GM21390 (cell line): ENCODE data around the gene NQO1.
"Not testable (repeated sequence)": the region's sequence is repeated elsewhere in the genome, so short reads cannot be mapped to it uniquely, and the experiment has no call there.

Experiments used
- ATAC-seq: cut with Tn5 transposase; IDR thresholded peaks from one replicate; pipeline ENCODE4 v1.9.1; 2021; ENCODE audit not compliant: unreplicated experiment

The NQO1 gene

DNA sequence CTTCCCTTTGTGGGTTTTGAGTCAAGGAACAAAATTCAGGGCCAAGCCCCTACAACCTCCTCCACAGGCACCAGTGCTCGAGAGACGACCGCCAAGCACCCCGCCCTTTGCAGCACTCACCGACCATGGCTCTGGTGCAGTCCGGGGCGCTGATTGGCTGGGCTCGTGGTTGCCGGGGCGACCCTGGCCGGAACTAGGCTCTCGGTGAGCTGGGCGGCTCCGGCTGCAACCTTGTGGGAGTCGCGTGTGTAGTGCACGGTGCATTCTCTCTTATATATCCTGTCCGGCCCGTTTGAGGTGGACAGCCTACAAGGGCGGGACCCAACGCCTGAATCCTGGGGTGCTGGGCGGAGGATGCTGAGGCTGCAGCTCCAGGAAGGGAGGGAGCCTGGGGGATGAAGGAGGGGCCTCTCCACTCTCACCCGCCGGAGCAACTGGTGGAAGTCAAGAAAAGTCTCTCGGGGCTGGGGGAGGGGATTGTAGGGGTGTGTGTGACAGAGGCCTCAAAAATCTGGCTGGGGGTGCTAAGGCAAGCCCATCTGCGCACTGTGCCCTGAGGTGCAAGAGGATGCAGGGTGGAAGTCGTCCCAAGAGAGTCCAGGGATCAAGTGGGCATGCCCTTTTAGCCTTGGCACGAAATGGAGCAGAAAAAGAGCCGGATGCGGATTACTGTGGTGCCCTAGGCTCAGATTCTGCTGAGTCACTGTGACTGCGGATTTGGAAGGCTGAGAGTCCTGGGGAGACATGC, at the start of gene NQO1:
NQO1 (minus strand) TSS at position 248 of the 748 bp plus-strand sequence; CDS start at position 127, 121 bp downstream.
- peak; percentile 98 for ATAC-seq

DNA sequence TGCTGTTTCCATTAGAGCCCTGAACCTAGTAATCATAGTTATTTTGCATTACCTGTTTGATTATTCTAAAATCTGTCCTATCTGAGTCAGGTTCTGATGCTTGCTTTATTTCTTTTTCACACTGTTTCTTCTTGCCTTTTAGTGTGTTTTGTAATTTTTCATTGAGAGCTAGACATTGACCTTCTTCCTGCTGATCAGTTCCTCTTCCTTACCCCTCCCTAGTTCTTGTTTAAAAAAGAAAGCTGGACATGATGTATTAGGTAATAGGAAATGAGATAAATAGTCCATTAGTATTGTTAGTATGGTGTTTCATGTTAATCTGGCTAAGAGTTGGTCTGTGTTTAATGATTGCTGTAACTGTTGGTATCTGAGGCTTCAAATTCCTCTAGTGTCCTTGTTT, 49.2 kb upstream of the NQO1 start:
- ATAC-seq, result no peak

DNA sequence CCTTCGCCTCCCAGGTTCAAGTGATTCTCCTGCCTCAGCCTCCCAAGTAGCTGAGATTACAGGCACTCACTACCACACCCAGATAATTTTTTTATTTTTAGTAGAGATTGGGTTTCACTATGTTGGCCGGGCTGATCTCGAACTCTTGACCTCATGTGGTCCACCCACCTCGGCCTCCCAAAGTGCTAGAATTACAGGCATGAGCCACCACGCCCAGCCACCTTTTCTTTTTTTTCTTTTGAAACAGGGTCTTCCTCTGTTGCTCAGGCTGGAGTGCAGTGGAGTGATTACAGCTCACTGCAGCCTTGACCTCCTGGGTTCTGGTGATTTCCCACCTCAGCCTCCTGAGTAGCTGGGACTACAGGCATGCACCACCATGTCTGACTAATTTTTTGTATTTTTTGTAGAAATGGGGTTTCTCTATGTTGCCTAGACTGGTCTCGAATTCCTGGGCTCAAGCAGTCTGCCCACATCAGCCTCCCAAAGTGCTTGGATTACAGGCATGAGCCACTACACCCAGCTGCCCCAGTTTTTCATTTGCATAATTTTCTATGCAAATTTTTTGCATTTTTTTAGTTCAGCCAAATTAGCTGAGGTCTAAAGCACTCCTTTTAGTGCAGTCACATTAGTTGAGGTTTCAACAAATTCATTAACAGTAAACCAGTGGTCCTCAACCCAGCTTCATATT, 47.0 kb upstream of the NQO1 start:
- ATAC-seq, result peak; percentile 58

DNA sequence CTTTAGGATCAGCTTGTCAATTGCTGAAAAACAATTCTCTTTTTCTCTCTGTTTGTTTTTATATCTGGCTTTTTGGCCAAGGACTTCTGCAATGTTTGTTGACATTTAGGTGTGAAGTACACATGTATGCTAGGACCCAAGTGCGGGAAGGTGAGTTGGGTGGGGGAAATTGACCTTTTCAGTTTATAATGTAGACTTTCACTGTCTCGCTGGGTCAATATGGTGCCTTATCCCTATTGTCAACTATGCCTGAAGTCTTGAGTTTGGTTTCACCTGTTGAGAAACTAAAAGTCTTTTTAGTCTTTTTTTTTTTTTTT, 45.2 kb upstream of the NQO1 start:
- no peak for ATAC-seq

GRCh38 chr16:69769404-69769803, 43.0 kb upstream of the NQO1 start:
- no peak for ATAC-seq

DNA sequence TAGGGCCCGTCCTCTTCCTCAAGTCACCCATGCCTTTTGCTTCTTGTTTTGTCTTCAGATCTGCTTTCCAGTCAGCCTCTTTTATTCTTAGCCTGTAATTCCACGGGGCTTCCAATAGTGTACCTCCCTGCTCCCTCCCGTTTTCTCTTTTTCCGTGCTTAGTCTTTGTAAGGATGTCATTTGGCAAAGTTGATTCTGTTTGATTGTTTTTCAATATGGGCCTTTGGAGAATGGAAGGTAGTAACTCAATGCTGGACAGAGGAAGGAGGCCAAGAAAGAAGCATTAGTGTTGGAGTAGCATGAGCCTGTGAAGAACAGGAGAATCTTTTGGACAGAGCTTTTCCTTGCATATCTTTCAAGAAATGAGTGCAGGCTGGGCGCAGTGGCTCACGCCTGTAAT, 42.3 kb upstream of the NQO1 start:
- ATAC-seq, result no peak

DNA sequence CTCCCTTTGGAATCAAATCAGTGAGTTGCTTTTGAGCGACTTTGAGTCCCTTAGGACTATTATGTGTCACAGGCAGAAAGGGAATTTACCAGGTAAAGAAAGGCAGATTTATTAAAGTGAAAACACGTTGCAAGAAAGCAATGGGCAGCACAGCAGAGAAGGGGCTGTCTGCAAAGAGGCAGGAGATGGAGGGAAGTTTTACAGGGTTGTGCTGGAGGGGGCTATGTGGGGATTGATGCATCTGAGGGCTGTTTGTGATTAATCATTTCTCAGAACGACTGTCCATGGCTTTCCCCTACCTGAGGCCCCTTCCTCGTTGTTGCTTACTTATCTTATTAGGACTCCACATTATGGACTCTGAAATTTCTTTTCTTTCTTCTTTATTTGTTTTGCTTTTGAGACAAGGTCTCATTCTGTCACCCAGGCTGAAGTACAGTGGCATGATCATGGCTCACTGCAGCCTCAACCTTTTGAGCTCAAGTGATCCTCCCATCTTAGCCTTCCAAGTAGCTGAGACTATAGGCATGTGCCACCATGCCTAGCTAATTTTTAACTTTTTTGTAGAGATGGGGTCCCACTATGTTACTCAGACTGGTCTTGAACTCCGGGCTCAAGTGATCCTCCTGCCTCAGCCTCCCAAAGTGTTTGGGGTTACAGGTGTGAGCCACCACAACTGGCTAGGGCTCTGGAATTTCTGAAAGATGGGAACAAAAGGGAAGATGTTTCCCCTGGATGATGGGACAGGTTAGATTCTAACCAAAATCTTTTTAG, 41.3 kb upstream of the NQO1 start:
- no peak for ATAC-seq

DNA sequence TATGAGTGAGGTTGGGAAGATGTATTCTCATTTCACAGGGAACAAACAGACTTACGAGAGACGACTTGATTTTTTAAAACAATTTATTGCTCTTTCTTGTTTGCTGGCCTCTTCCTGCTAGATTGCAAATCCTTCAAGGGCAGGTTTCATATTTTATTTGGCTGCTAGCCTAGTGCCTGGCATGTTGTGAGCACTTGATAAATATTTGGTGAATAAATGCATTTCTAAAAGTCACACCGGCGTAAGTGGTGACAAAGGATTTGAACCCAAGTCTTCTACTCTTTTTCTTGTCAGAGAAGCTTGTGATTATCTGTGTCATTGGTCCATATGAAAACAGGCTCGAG, 37.2 kb upstream of the NQO1 start:
- no peak for ATAC-seq

- peak; percentile 4 for ATAC-seq
Observed at GRCh38 chr16:69762814-69763598, 36.6 kb upstream of the NQO1 start.

DNA sequence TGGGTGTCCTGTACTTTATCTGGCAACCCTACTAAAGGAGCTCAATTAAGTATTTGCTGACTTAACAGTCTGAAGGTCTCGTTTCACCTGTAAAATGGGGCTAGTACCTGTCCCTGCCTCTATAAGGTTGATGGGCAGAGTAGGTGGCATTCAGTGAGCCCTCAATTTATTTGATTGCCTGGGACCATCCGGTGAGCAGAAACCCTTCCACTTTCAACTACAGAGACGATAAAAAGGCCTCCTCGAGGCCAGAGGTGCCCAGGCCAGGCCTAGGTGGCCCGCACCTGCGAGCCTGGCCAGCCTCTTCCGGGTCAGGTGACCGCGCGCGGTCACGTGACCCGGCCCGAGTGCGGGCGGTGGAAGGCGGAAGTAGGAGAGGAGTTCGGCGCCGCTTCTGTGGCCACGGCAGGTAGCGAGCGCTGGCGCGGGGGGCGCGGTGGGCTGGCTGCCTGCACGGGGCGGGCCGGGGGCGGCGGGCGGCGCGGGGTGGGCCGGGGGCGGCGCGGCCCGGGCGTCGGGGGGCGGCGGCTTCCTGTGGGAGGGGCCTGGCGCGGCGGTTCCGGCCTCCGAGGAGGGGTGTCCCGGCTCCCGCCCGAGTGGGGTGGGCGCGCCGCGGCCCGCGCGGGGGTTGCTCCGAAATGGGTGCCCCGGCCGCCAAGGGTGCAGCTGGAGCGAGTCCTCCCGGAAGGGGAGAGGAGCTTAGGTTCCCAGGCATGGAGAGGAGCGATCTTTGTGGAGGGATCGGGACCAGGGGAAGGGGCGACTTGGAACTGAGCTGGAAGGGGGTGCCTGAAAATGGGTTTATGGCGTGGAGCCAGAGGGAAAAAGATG, 35.8 kb upstream of the NQO1 start, which contains the start of gene WWP2:
WWP2 (plus strand) TSS at position 350 of the 831 bp plus-strand sequence. CDS start 24,679 bp downstream, outside the sequence.
- ATAC-seq, result peak; percentile 76

DNA sequence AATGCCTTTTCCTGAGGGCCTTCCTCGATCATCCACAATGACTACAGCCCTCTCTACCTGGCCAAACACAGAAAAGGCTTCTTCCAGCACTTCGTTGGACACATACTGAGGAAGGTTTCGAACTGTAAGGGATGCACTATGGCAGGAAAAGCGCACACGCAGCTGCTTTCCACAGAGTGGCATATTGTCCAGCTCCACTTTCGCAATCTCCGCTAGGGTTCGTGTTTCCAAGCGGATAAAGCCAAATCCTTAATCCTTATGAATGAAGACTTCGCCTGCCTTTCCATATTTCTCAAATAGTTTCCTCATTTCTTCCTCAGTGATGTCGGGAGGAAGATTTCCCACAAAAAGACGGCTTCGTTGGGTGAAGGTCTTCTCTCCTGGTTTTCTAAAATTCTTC, 31.0 kb upstream of the NQO1 start:
- ATAC-seq, result not testable (repeated sequence)

DNA sequence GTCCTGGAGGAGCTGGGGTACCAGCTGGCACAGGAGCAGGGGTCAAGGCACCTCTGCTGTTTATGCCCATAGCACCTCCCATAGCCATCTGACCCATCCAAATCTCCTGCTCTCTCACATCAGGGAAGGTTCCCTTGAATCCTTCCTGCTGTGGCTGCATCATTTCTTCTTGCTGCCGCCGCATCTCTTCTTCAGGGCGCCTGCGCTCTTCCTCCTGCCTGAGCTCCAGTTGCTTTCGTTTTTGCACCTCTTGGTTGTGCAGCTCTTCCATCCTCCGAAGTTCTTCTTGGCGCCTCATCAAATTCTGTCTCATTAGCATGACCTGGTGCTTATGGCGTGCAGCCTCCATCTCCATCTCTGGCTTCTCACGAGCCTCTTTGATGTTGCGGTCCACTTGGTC, 30.3 kb upstream of the NQO1 start:
- no peak for ATAC-seq

- peak; percentile 90 for ATAC-seq
Observed at GRCh38 chr16:69754469-69755310, 28.3 kb upstream of the NQO1 start, which contains the start of gene NOB1. NOB1 (minus strand) TSS chr16:69754926; CDS start chr16:69754910, 16 bp downstream.

GRCh38 chr16:69754143-69754468, 27.7 kb upstream of the NQO1 start:
- no peak for ATAC-seq

DNA sequence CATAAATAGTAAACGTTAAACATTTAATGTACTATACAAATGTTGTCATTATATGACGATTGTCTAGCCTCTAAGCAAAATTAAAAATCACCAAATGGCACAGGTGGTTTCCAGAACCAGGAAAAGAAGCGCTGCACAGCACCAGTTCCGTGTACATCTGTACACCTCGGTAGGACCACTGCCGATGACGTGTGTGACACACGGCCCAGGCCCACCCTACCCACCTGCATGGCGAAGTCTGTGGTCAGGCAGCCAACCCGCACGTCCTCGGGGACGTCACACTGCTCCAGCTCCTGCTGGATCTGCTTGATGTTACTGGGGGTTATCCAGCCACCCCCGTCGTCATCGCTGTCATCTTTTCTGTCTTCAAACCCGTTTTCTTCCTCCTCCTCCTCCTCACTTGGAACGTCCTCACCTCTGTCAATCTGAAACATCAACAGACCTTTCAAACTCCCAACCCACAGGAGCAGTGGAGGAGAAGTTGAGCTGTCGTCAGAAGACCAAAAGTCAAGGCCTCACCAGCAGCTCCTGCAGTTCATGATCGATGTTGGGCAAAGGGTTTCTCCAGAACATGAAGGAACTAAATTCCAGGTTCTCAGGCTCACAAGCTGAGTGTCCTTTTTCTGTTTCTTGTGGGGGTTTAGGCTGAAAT, 22.5 kb upstream of the NQO1 start:
- no peak for ATAC-seq

- no peak for ATAC-seq
Observed at GRCh38 chr16:69747115-69747514, 20.8 kb upstream of the NQO1 start.

DNA sequence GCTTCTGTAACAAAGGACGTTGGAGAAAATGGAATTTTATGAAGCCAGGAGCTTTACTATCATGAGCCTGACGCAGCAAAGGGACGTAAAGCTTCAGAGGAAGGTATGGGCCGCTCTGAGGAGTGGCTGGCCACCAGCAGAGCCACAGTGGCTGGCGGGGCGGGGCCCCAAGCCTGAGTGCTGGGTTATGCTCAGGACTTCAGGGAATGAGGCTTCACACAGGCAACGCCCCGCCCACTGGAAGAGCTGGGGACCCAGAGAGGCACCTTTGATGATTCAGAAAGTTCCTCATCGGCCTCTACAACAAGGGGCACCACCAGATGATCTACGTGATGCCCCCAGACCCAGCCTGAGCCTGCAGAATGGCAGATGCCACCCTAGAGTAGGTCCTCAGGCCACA, 19.6 kb upstream of the NQO1 start:
- ATAC-seq, result no peak

DNA sequence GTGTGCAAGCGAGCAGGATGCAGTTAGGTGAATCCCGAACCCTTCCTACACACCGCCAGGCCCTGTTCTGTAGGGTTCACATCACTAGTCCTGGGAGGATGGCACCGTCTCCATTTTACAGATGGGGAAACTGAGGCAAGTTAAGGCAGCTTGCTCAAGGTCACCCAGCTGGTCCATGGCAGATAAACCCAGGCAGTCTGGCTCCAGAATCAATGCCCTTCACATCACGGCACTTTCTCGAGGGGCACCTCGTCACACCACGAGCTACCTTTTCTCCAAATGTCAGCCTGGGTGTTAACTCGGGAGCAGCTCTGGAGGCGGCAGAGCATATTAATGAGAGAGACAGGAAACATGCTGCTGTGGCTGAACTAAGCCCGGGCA, 18.9 kb upstream of the NQO1 start:
- ATAC-seq, result no peak
